Lower leg skin (tissue), 3 donors: Measurements from ENCODE around the gene C4orf50.

ENCODE experiments used
- CTCF ChIP-seq, 3 donors: fragments of 450-650 bp; IDR thresholded peaks; one replicate each; pipeline ENCODE4 v1.5.1; 2016; ENCODE audit warnings: antibody characterized with exemption in 3 of 3, mild to moderate bottlenecking in 3 of 3, moderate library complexity in 2 of 3
- POLR2A ChIP-seq, 2 donors: fragments of 450-650 bp; IDR thresholded peaks; one replicate each; pipeline ENCODE4 v1.6.1; 2016 to 2017; ENCODE audit warnings: antibody characterized with exemption in 2 of 2, mild to moderate bottlenecking in 1 of 2, moderate library complexity in 1 of 2

GRCh38 chr4:6058531-6059374 is 40.5 kb upstream of the C4orf50 start:
- TF ChIP-seq CTCF (IDR thresholded peaks at IDR 0.05) (no peak), POLR2A (IDR thresholded peaks at IDR 0.05) (no peak)
